ENCODE data around the gene WDR26.

WDR26 gene

DNA sequence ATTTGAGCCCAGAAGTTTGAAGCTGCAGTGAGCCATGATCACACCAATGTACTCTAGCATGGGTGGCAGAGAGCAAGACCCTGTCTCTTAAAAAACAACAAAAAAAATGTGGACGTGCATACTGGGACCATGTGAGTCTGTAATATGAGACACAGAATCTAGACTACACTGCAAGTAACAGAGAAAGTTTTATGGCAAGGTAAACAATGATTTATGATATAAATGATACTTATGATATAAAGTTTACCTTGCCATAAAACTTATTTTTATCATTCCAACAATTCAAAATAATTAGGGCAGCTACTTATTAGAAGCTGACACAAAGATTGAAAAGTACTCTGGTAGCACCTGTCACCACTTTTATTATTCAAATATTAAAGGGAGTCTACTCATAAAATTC lies 34.7 kb downstream of the WDR26 start:
- peaks cover 5% of the 10 kb centered on the region; the same call in 1 of the 2 replicates for H3F3A ChIP-seq (ENCODE audit: insufficient read depth)
- H3K4me3 ChIP-seq (ENCODE audit: insufficient read depth, low read length, poor library complexity, severe bottlenecking): no peak overlapping the region
- H3K4me2 ChIP-seq (ENCODE audit: low read depth, low read length, poor library complexity, severe bottlenecking): no peak overlapping the region
- H3K27ac ChIP-seq (ENCODE audit: low read depth, low read length): no peak overlapping the region
- H3K9me3 ChIP-seq (ENCODE audit: insufficient read depth, low read length): no peaks in the 10 kb centered on the region
- H3K9ac ChIP-seq (ENCODE audit: low read length): no peak overlapping the region
- no peak for TF ChIP-seq CTCF (IDR thresholded peaks at IDR 0.05; ENCODE audit: insufficient read depth, low read length, poor library complexity, severe bottlenecking)
- no peak for TF ChIP-seq EZH2phosphoT487 (conservative IDR thresholded peaks at IDR 0.05; ENCODE audit: low read length)
- H3K27me3 ChIP-seq (ENCODE audit: low read length): no peaks in the 10 kb centered on the region
- H3K36me3 ChIP-seq (ENCODE audit: low read length): peaks cover 70% of the 10 kb centered on the region
- 0 out of 2 replicates have a peak, but pooled peaks cover 3% of the 10 kb centered on the region for H4K20me1 ChIP-seq (ENCODE audit: low read depth, low read length)
- H2AFZ ChIP-seq (ENCODE audit: low read depth, low read length, severe bottlenecking): no peak overlapping the region
- no peaks in the 10 kb centered on the region for H3K79me2 ChIP-seq (ENCODE audit: insufficient read depth, low read length)
- H3K9me2 ChIP-seq (replicated peaks; ENCODE audit: insufficient read depth, low read length): no peaks in the 10 kb centered on the region

- Histone ChIP-seq H3K79me2 (ENCODE audit: insufficient read depth, low read length) (no peaks in the 10 kb centered on the region), H3K4me2 (ENCODE audit: low read depth, low read length, poor library complexity, severe bottlenecking) (no peak overlapping the region), H3K27me3 (ENCODE audit: low read length) (no peaks in the 10 kb centered on the region), H3K9ac (ENCODE audit: low read length) (no peak overlapping the region), H3K27ac (ENCODE audit: low read depth, low read length) (no peak overlapping the region), H3K4me3 (ENCODE audit: insufficient read depth, low read length, poor library complexity, severe bottlenecking) (no peak overlapping the region), H4K20me1 (ENCODE audit: low read depth, low read length) (no peaks in the 10 kb centered on the region), H3K36me3 (ENCODE audit: low read length) (peaks cover 56% of the 10 kb centered on the region), H3K9me2 (replicated peaks; ENCODE audit: insufficient read depth, low read length) (no peaks in the 10 kb centered on the region), H3K9me3 (ENCODE audit: insufficient read depth, low read length) (no peaks in the 10 kb centered on the region), H2AFZ (ENCODE audit: low read depth, low read length, severe bottlenecking) (no peak overlapping the region), H3F3A (ENCODE audit: insufficient read depth) (no peaks in the 10 kb centered on the region; the same call in 1 of the 2 replicates)
- TF ChIP-seq CTCF (IDR thresholded peaks at IDR 0.05; ENCODE audit: insufficient read depth, low read length, poor library complexity, severe bottlenecking) (no peak), EZH2phosphoT487 (conservative IDR thresholded peaks at IDR 0.05; ENCODE audit: low read length) (no peak)
Observed at GRCh38 chr1:224393294-224393693, 41.3 kb downstream of the WDR26 start.

GRCh38 chr1:224392411-224393249 lies 42.0 kb downstream of the WDR26 start:
- Histone ChIP-seq H3K4me3 (ENCODE audit: insufficient read depth, low read length, poor library complexity, severe bottlenecking) (no peak overlapping the region), H3K9ac (ENCODE audit: low read length) (no peak overlapping the region), H3K9me2 (replicated peaks; ENCODE audit: insufficient read depth, low read length) (no peaks in the 10 kb centered on the region), H3K27ac (ENCODE audit: low read depth, low read length) (no peak overlapping the region), H3K27me3 (ENCODE audit: low read length) (no peaks in the 10 kb centered on the region), H3K9me3 (ENCODE audit: insufficient read depth, low read length) (no peaks in the 10 kb centered on the region), H4K20me1 (ENCODE audit: low read depth, low read length) (no peaks in the 10 kb centered on the region), H3K4me2 (ENCODE audit: low read depth, low read length, poor library complexity, severe bottlenecking) (no peak overlapping the region), H2AFZ (ENCODE audit: low read depth, low read length, severe bottlenecking) (no peak overlapping the region), H3K79me2 (ENCODE audit: insufficient read depth, low read length) (no peaks in the 10 kb centered on the region), H3K36me3 (ENCODE audit: low read length) (peaks cover 53% of the 10 kb centered on the region; the same call in 1 of the 2 replicates), H3F3A (ENCODE audit: insufficient read depth) (no peaks in the 10 kb centered on the region; the same call in 1 of the 2 replicates)
- TF ChIP-seq CTCF (IDR thresholded peaks at IDR 0.05; ENCODE audit: insufficient read depth, low read length, poor library complexity, severe bottlenecking): no peak
- TF ChIP-seq EZH2phosphoT487 (conservative IDR thresholded peaks at IDR 0.05; ENCODE audit: low read length): no peak
